NCI-H1105 treated with DMSO at 0.1 percent for 48 hours (cell line): ENCODE results near the gene OR2T5.
"Not testable (repeated sequence)": the region's sequence is repeated elsewhere in the genome, so short reads cannot be mapped to it uniquely, and the experiment has no call there.

Experiments
- DNase-seq: peaks from one replicate; lab custom pipeline; 2025; lab: John Stamatoyannopoulos, UW

OR2T5 gene

GRCh38 chr1:248507773-248508172 lies 19.4 kb downstream of the OR2T5 start, which contains the start of gene OR2G6:
Gene OR2G6 (plus strand): TSS chr1:248508073. CDS start chr1:248521647, 13,574 bp downstream.
- not testable (repeated sequence) for DNase-seq

GRCh38 chr1:248510217-248510616 lies 21.8 kb downstream of the OR2T5 start:
- DNase-seq = not testable (repeated sequence)

GRCh38 chr1:248521856-248522255 lies 33.5 kb downstream of the OR2T5 start:
- no peak for DNase-seq

GRCh38 chr1:248537449-248537848 lies 49.1 kb downstream of the OR2T5 start:
- DNase-seq = not testable (repeated sequence)
